ENCODE data around the gene FNBP1L. TPM values are rescaled to one million over a fixed set of nuclear protein-coding genes. Genes with fewer than 3 reads are reported as not detected.
"Not testable (repeated sequence)": the region's sequence is repeated elsewhere in the genome, so short reads cannot be mapped to it uniquely, and the experiment has no call there.

The FNBP1L gene
- total and polyA plus RNA-seq, 2 experiments from 2014 or later: 56.3 to 132 TPM

GRCh38 chr1:93588206-93588605 lies 140.3 kb downstream of the FNBP1L start (continued):
- TF ChIP-seq REST (IDR thresholded peaks at IDR 0.05; ENCODE audit: unreplicated experiment) (no peak), EZH2 (IDR thresholded peaks at IDR 0.05; ENCODE audit: low read depth, unreplicated experiment) (no peak), CTCF (conservative IDR thresholded peaks at IDR 0.05; ENCODE audit: low read depth in 2 of 2) (no peak), ETS1 (IDR thresholded peaks at IDR 0.05) (no peak)

GRCh38 chr1:93588955-93589354 lies 141.0 kb downstream of the FNBP1L start:
- H2AFZ ChIP-seq: no peak overlapping the region
- no peak for DNase-seq (ENCODE audit: low spot score)
- H3K36me3 ChIP-seq (ENCODE audit: insufficient read depth): no peaks in the 10 kb centered on the region; the same call in 1 of the 2 replicates
- no peak overlapping the region for H3K27ac Mint-ChIP-seq
- H4K20me1 ChIP-seq (replicated peaks; ENCODE audit: insufficient read depth): no peaks in the 10 kb centered on the region; the same call in 1 of the 2 replicates
- H3K9me3 Mint-ChIP-seq: no peaks in the 10 kb centered on the region
- TF ChIP-seq ZNF114 (CRISPR knock-in tag; IDR thresholded peaks at IDR 0.05) (no peak), CTCF (conservative IDR thresholded peaks at IDR 0.05; ENCODE audit: low read depth in 2 of 2) (0 out of 4 replicates have a peak, but pooled peaks of 1 of the 2 experiments have one; percentile 7)
- H3F3A ChIP-seq (replicated peaks; ENCODE audit: low read depth): no peaks in the 10 kb centered on the region
- H3K27ac ChIP-seq (ENCODE audit: low read depth): no peak overlapping the region
- peaks cover 21% of the 10 kb centered on the region for H3K36me3 Mint-ChIP-seq (ENCODE audit: low read depth)
- H3K27me3 ChIP-seq (ENCODE audit: insufficient read depth): no peaks in the 10 kb centered on the region
- peaks cover 2% of the 10 kb centered on the region for H3K27me3 Mint-ChIP-seq (ENCODE audit: insufficient read depth, low read depth, poor library complexity)
- H3K4me2 ChIP-seq: no peak overlapping the region
- peaks cover 30% of the 10 kb centered on the region for H3K4me1 Mint-ChIP-seq
- no peaks in the 10 kb centered on the region for H3K79me2 ChIP-seq (replicated peaks; ENCODE audit: insufficient read depth)
- ATAC-seq: peak; percentile 14; the same call in 2 of the 3 replicates
- no peaks in the 10 kb centered on the region for H3K9me2 ChIP-seq (ENCODE audit: insufficient read depth)
- no peak overlapping the region for H3K4me3 Mint-ChIP-seq
- H3K4me3 ChIP-seq: no peak overlapping the region
- H3K4me1 ChIP-seq (ENCODE audit: insufficient read depth): peaks cover 16% of the 10 kb centered on the region

GRCh38 chr1:93591291-93591675 lies 143.4 kb downstream of the FNBP1L start:
- H3K4me2 ChIP-seq; H3K27me3 ChIP-seq (ENCODE audit: insufficient read depth); H3K27ac Mint-ChIP-seq; H3K36me3 ChIP-seq (ENCODE audit: insufficient read depth); DNase-seq (ENCODE audit: low spot score); H3F3A ChIP-seq (replicated peaks; ENCODE audit: low read depth); H2AFZ ChIP-seq; H3K4me3 Mint-ChIP-seq; H3K27me3 Mint-ChIP-seq (ENCODE audit: insufficient read depth, low read depth, poor library complexity); H3K27ac ChIP-seq (ENCODE audit: low read depth); H3K4me3 ChIP-seq; ATAC-seq; H3K79me2 ChIP-seq (replicated peaks; ENCODE audit: insufficient read depth); H4K20me1 ChIP-seq (replicated peaks; ENCODE audit: insufficient read depth); H3K9me3 Mint-ChIP-seq; H3K9me2 ChIP-seq (ENCODE audit: insufficient read depth): not testable (repeated sequence)
- peaks cover 25% of the 10 kb centered on the region for H3K4me1 ChIP-seq (ENCODE audit: insufficient read depth)
- Mint-ChIP-seq H3K4me1 (peaks cover 35% of the 10 kb centered on the region), H3K36me3 (ENCODE audit: low read depth) (peaks cover 21% of the 10 kb centered on the region)
